ENCODE results near the gene EGFL8.
"Not testable (repeated sequence)": the region's sequence is repeated elsewhere in the genome, so short reads cannot be mapped to it uniquely, and the experiment has no call there.

Gene EGFL8

DNA sequence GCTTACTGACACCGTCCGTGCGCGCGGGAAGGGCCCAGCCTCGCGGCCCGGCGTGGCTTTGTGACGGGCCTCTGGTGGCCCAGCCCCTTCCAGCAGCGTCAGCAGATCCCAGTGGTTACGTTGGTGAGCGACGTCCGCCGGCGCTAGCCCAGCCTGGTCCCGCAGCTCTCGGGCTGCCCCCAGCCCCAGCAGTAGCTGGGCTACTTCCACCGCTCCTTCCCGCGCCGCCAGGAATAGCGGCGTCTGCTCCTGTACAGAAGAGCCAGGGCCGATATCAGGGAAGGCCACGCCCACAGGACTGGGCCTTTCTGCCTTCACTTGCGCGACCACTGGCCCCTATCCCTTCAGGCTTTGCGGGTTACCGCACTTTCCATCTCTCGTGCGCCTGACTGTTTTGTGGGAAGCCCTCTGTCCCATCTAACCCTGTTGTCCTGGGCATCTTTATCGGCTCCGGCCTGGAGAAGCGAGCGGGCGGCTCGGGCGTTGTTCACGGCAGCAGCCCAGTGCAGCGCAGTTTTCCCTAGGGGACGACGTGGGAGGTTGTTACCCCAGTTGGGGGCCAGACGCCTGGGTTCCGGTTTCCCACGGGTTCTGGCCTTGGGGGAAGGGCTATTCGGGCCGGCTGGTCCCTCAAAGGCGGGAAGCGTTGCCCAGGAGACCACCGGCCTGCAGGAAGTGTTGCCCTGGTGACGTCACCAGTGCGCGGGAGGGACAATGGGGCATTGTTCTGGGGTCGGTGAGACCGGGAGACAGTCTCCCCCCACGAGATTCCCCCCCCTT, 31.7 kb downstream of the EGFL8 start:
- Histone ChIP-seq H3K4me1 (ENCODE audit: control insufficient read depth, insufficient read depth, low read length) (peaks cover 13% of the 10 kb centered on the region), H3K36me3 (ENCODE audit: control insufficient read depth, insufficient read depth, low read length) (no peaks in the 10 kb centered on the region), H3K27me3 (ENCODE audit: control insufficient read depth, insufficient read depth, low read length) (no peaks in the 10 kb centered on the region), H3K4me3 (ENCODE audit: low read depth, low read length) (peak overlapping the region; percentile 91), H3K9ac (ENCODE audit: low read depth, low read length) (peak overlapping the region; percentile 76), H3K9me3 (ENCODE audit: control insufficient read depth, insufficient read depth, low read length) (no peaks in the 10 kb centered on the region)

DNA sequence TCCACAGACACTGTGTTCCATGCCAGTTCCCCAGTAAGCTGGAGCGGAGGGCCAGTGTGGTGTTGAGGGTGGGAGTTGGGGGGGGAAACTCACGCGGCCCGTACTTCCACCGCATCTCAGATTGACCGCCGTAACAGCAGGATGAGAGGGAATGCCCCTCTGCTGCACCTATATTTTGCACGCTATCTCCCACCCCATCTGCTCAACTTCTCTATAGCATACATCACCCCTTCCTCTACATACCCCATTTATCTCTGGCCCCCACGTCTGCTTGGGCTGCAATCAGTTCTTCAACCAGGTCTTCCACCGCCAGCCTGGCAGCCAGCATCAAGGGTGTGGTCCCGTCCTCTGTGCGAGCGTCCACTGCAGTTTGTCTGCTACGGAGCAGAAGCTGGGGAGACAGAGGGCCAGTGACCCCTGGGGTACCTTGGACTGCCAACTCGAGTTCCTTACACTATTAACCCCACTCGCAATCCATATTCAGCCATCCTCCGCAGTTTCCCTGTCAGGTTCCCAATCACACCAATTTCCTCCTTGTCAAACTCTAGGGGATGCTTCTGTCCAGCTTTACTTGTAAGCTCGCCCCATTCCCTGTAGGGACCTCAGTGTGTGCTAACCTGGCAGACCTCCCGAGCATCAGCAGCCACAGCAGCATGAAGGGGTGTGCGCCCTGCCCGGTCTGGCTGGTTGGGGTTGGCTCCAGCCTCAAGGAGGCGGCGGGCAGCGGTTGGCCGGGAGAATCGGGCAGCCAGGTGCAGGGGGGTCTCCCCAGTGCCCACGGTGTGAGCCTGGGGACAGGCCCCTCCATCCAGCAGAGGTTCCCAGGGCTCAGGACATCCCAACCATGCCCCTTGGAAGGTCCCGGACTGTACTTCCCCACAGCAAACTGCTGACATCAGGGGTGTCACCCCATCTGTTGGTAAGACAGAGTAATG, 32.6 kb downstream of the EGFL8 start:
- Histone ChIP-seq H3K36me3 (ENCODE audit: control insufficient read depth, insufficient read depth, low read length) (no peaks in the 10 kb centered on the region), H3K9ac (ENCODE audit: low read depth, low read length) (peak overlapping the region; percentile 26), H3K27me3 (ENCODE audit: control insufficient read depth, insufficient read depth, low read length) (no peaks in the 10 kb centered on the region), H3K4me3 (ENCODE audit: low read depth, low read length) (peak overlapping the region; percentile 91), H3K9me3 (ENCODE audit: control insufficient read depth, insufficient read depth, low read length) (no peaks in the 10 kb centered on the region), H3K4me1 (ENCODE audit: control insufficient read depth, insufficient read depth, low read length) (peaks cover 10% of the 10 kb centered on the region)

DNA sequence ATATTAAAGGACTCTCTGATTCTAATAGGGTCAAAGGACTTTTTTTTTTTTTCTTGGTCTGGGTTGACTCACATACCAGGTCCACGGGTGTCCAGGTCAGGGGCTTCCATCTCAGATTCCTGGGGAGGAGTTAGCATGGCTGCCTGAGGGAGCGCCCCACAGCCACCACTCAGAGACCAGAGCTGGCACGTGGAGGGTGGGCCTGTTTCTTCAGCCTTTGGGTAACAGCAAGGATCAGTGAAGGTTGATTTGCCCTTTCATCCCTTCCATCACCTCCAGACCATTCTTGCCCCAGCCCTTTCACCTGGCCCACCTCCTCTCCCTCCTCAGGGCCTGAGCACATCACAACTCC, 33.9 kb downstream of the EGFL8 start:
- Histone ChIP-seq H3K4me3 (ENCODE audit: low read depth, low read length) (no peak overlapping the region), H3K27me3 (ENCODE audit: control insufficient read depth, insufficient read depth, low read length) (no peaks in the 10 kb centered on the region), H3K9ac (ENCODE audit: low read depth, low read length) (no peak overlapping the region), H3K4me1 (ENCODE audit: control insufficient read depth, insufficient read depth, low read length) (peaks cover 10% of the 10 kb centered on the region), H3K36me3 (ENCODE audit: control insufficient read depth, insufficient read depth, low read length) (no peaks in the 10 kb centered on the region), H3K9me3 (ENCODE audit: control insufficient read depth, insufficient read depth, low read length) (no peaks in the 10 kb centered on the region)

DNA sequence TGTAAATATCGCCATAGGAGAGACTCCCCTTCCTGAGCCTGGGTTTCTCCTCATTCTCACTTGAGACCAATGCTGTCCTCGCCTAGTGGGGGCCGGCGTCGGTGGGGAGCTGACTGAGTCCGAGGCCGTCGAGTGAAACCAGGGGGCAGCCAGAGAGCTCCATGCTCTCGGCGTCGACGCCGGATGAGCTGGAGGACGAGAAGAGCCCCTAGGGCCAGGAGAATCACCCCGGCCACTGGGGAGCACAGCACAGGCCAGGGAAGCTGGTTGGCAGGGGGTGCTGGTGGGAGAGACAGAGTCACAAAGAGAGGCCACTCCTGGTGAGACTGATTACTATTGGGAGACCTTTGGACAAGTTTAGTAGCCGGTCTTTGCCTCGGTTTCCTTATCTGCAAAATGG, 34.5 kb downstream of the EGFL8 start:
- H3K4me1 ChIP-seq (ENCODE audit: control insufficient read depth, insufficient read depth, low read length), result peaks cover 10% of the 10 kb centered on the region
- H3K4me3 ChIP-seq (ENCODE audit: low read depth, low read length), result no peak overlapping the region
- no peaks in the 10 kb centered on the region for H3K27me3 ChIP-seq (ENCODE audit: control insufficient read depth, insufficient read depth, low read length)
- no peaks in the 10 kb centered on the region for H3K36me3 ChIP-seq (ENCODE audit: control insufficient read depth, insufficient read depth, low read length)
- H3K9me3 ChIP-seq (ENCODE audit: control insufficient read depth, insufficient read depth, low read length), result no peaks in the 10 kb centered on the region
- no peak overlapping the region for H3K9ac ChIP-seq (ENCODE audit: low read depth, low read length)

DNA sequence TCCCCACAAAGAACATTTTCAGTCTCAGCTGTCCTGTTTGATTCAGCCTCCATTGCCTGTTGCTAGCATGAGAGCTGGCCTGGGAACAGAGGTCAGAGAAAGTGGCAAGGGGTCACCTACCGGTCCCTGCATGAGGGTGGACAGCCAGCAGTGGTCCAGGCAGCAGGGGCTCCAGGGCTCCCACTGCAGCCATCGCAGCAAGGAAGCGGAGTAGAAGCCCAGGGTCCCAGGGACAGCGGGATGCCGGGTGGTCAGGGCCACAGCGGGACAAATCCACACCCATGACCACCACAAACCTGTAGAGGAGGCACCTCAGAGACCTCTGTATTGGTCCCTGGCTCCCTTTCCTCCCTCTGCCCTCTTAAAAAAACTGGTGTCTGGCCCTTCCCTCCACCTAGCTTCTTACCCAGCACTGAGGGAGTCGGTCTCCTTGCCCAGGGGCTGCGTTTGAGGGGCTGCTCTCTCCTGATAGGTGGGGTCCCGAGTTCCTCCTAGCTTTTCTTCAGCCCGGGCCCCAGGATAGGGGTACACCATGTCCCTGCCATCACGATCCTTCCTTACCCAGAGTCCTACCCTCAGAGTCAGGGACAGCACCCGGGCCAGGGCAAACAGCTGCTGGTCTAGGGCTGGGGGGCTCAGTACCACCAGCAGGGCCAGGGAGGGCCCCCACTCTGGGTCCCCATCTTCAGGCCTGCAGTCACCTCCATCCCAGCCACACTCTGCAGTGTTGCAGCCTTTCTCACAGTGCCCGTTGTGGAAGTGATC, 36.5 kb downstream of the EGFL8 start:
- H3K9ac ChIP-seq (ENCODE audit: low read depth, low read length), result no peak overlapping the region
- peaks cover 3% of the 10 kb centered on the region for H3K4me1 ChIP-seq (ENCODE audit: control insufficient read depth, insufficient read depth, low read length)
- no peaks in the 10 kb centered on the region for H3K27me3 ChIP-seq (ENCODE audit: control insufficient read depth, insufficient read depth, low read length)
- no peak overlapping the region for H3K4me3 ChIP-seq (ENCODE audit: low read depth, low read length)
- H3K36me3 ChIP-seq (ENCODE audit: control insufficient read depth, insufficient read depth, low read length), result no peaks in the 10 kb centered on the region
- H3K9me3 ChIP-seq (ENCODE audit: control insufficient read depth, insufficient read depth, low read length), result no peaks in the 10 kb centered on the region

DNA sequence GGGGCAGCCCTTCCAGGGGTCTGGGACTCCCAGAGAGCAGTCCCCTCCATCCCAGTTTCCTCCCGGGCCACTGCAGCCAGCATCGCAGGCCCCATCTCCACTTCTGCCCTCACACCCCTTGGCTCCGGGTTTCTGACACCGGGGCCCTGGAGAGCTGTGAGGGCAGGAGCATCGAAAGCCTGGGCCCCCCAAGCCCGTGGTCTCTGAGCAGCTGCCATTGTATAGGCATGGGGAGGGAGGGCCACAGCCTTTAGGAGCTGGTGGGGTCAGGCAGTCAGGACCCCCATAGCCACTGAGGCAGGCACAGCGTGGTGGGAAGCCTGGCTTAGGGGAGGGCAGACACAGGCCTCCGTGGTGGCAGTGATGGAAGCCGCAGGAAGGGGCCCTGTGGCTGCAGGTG, 37.8 kb downstream of the EGFL8 start:
- no peak overlapping the region for H3K4me3 ChIP-seq (ENCODE audit: low read depth, low read length)
- H3K9me3 ChIP-seq (ENCODE audit: control insufficient read depth, insufficient read depth, low read length), result no peaks in the 10 kb centered on the region
- H3K4me1 ChIP-seq (ENCODE audit: control insufficient read depth, insufficient read depth, low read length), result no peaks in the 10 kb centered on the region
- H3K27me3 ChIP-seq (ENCODE audit: control insufficient read depth, insufficient read depth, low read length), result no peaks in the 10 kb centered on the region
- no peaks in the 10 kb centered on the region for H3K36me3 ChIP-seq (ENCODE audit: control insufficient read depth, insufficient read depth, low read length)
- H3K9ac ChIP-seq (ENCODE audit: low read depth, low read length), result no peak overlapping the region

DNA sequence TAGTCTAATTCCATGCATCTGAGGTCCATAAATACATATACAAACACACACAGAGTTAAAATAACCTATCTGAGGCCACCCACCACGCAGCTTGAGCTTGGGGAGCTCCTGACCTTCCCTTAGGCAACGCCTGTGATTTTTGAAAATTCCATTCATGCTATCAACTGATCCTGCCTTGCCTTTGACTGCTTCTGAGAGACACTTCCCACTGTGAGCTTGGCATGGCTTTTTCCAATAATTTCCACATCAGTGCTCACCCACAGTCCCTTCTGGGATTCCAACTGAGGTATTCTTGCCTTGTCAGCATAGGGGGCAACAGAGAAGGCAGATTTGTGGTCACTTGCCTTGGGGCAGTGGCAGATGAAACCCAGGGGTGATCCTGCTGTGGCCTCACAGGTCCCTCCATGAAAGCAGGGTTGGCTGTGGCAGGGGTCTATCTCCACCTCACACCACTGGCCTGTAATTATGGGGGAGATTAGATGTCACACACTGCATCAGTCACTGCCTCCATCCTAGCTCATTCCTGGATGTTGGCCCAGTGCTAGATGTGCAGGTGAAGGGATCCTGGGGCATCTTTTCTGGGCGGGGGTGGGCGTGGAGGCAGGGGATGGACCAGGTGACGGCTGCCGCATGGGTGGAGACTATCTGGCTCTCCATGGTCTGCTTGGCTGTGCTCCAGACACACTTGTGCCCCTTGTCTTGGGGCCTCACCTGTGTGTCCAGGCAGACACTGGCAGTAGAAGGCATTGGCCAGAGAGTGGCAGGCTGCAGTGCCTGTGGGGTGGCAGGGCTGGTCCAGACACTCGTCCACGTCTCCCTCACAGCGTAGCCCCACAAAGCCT, 39.3 kb downstream of the EGFL8 start:
- Histone ChIP-seq H3K9ac (ENCODE audit: low read depth, low read length) (no peak overlapping the region), H3K4me3 (ENCODE audit: low read depth, low read length) (no peak overlapping the region), H3K36me3 (ENCODE audit: control insufficient read depth, insufficient read depth, low read length) (no peaks in the 10 kb centered on the region), H3K4me1 (ENCODE audit: control insufficient read depth, insufficient read depth, low read length) (no peaks in the 10 kb centered on the region), H3K27me3 (ENCODE audit: control insufficient read depth, insufficient read depth, low read length) (no peaks in the 10 kb centered on the region), H3K9me3 (ENCODE audit: control insufficient read depth, insufficient read depth, low read length) (no peaks in the 10 kb centered on the region)

DNA sequence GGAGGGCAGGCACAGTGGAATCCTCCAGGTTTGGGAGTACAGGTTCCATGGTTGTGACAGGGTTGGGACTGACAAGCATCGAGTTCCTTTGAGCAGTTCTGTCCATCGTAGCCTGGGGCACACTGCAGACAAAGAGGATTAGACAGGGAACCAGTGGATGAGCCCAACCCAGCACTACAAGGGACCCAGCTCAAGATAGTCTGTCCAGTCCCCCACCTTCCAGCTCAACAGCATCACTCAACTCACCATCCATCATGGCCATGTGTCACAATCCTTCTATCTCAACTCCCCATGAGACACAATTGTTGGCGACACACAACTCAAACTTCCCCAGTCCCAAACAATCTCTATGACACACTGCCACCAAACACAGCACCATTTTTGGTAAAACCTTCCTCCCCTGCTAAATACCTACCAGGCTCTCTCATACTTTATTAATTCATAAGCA, 39.9 kb downstream of the EGFL8 start:
- Histone ChIP-seq H3K4me3 (ENCODE audit: low read depth, low read length) (no peak overlapping the region), H3K4me1 (ENCODE audit: control insufficient read depth, insufficient read depth, low read length) (no peaks in the 10 kb centered on the region), H3K27me3 (ENCODE audit: control insufficient read depth, insufficient read depth, low read length) (no peaks in the 10 kb centered on the region), H3K36me3 (ENCODE audit: control insufficient read depth, insufficient read depth, low read length) (no peaks in the 10 kb centered on the region), H3K9ac (ENCODE audit: low read depth, low read length) (no peak overlapping the region), H3K9me3 (ENCODE audit: control insufficient read depth, insufficient read depth, low read length) (no peaks in the 10 kb centered on the region)

DNA sequence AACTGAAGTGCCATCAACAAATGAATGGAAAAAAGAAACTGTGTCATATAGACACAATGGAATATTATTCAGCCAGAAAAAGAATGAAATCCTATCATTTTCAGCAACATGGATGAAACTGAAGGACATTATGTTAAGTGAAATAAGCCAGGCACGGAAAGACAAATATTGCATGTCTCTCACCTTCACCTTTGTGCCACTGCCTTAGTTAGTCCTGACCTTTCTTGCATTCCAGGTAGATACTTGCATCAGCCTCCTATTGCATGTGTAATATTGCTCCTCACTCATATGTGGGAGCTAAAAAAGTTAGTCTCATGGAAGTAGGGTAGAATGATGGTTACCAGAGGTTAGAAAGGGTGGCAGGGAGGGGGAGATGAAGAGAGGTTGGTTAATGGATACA, 44.6 kb downstream of the EGFL8 start:
- Histone ChIP-seq H3K4me3 (ENCODE audit: low read depth, low read length) (no peak overlapping the region), H3K36me3 (ENCODE audit: control insufficient read depth, insufficient read depth, low read length) (no peaks in the 10 kb centered on the region), H3K27me3 (ENCODE audit: control insufficient read depth, insufficient read depth, low read length) (no peaks in the 10 kb centered on the region), H3K9me3 (ENCODE audit: control insufficient read depth, insufficient read depth, low read length) (no peaks in the 10 kb centered on the region), H3K9ac (ENCODE audit: low read depth, low read length) (no peak overlapping the region), H3K4me1 (ENCODE audit: control insufficient read depth, insufficient read depth, low read length) (no peaks in the 10 kb centered on the region)

DNA sequence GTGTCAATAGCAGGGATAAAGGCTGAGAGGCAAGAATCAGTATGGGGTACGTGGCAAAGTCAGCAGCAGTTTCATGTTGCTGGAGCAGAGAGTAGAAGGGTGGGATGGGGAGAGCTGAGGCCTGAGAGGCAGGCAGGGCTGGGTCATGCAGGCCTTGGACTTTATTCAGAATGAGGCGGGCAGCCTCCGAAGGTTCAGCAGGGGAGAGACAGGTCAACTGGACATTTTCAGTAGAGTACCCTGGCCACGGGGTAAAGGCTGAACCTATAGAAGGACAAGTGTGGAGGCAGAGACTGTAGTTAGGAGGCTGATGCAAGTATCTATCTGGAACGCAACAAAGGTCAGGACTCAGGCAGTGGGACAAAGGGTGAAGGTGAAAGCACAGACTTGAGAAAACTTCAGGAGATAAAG, 45.8 kb downstream of the EGFL8 start:
- H3K27me3 ChIP-seq (ENCODE audit: control insufficient read depth, insufficient read depth, low read length), result no peaks in the 10 kb centered on the region

DNA sequence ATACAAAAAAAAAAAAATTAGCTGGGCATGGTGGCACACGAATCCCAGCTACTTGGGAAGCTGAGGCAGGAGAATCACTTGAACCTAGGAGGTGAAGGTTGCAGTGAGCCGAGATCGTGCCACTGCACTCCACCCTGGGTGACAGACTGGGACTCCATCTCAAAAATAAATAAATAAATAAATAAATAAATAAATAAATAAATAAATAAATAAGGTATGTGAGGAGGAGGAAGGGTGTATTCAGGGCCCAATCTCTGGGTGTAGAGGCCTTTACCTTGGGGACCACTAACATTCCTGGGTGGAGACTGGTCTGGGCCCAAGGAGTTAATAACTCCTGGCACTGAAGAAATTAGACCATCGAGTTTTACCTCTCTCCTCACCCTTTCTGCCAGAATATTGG, 47.0 kb downstream of the EGFL8 start:
- H3K4me3 ChIP-seq (ENCODE audit: low read depth, low read length); H3K27me3 ChIP-seq (ENCODE audit: control insufficient read depth, insufficient read depth, low read length); H3K36me3 ChIP-seq (ENCODE audit: control insufficient read depth, insufficient read depth, low read length); H3K9ac ChIP-seq (ENCODE audit: low read depth, low read length); H3K9me3 ChIP-seq (ENCODE audit: control insufficient read depth, insufficient read depth, low read length); H3K4me1 ChIP-seq (ENCODE audit: control insufficient read depth, insufficient read depth, low read length): not testable (repeated sequence)

More for the DNA sequence above, 45.8 kb downstream of the EGFL8 start:
- Histone ChIP-seq H3K9me3 (ENCODE audit: control insufficient read depth, insufficient read depth, low read length) (no peaks in the 10 kb centered on the region), H3K4me3 (ENCODE audit: low read depth, low read length) (no peak overlapping the region), H3K9ac (ENCODE audit: low read depth, low read length) (no peak overlapping the region), H3K4me1 (ENCODE audit: control insufficient read depth, insufficient read depth, low read length) (no peaks in the 10 kb centered on the region), H3K36me3 (ENCODE audit: control insufficient read depth, insufficient read depth, low read length) (no peaks in the 10 kb centered on the region)

Measured in iPS-15b (cell line).